H1 (cell line): ENCODE results near the gene ZNF770. TPM values are rescaled to one million over a fixed set of nuclear protein-coding genes. Genes with fewer than 3 reads are reported as not detected.

Experiments used
- CTCF ChIA-PET: fragments of 300-600 bp; sonication (Branson Sonifier 250); formaldehyde crosslinking; loops from one replicate; lab custom pipeline; 2021; ENCODE audit not compliant: partially characterized antibody; lab: Charles Lee
- POLR2A ChIA-PET: fragments of 300-600 bp; sonication (Branson Sonifier 250); formaldehyde crosslinking; loops from one replicate; lab custom pipeline; 2021; ENCODE audit warnings: inconsistent platforms; ENCODE audit not compliant: partially characterized antibody; lab: Charles Lee
- DNase-seq, 2 experiments: peaks; one replicate each; pipeline versions ENCODE4 v3.0.0 to v3.0.0-alpha.2; 2010 to 2022; ENCODE audit warnings: low spot score in 2 of 2, low read depth in 1 of 2, mixed read lengths in 1 of 2
- FAIRE-seq: peaks from 2 replicates; lab custom pipeline; 2011; peaks lifted over from hg19 to GRCh38; lab: Jason Lieb, UNC
- H2AFZ ChIP-seq: 2 replicates; pipeline ENCODE4 v1.8.1; 2012; ENCODE audit warnings: low read length, inconsistent platforms
- H2AK5ac ChIP-seq: 2 replicates; pipeline ENCODE4 v1.6.1; 2013; ENCODE audit warnings: low read depth, low read length
- H2BK120ac ChIP-seq: replicated peaks from 2 replicates; pipeline ENCODE3; 2013; ENCODE audit warnings: low read depth, low read length, inconsistent platforms
- H2BK12ac ChIP-seq: 2 replicates; pipeline ENCODE4 v1.6.1; 2013; ENCODE audit warnings: low read depth, low read length
- H2BK15ac ChIP-seq: 2 replicates; pipeline ENCODE4 v1.6.1; 2013; ENCODE audit warnings: low read length
- H2BK20ac ChIP-seq: 2 replicates; pipeline ENCODE4 v1.6.1; 2013; ENCODE audit warnings: low read length
- H2BK5ac ChIP-seq: 2 replicates; pipeline ENCODE4 v1.6.1; 2013; ENCODE audit warnings: low read depth, low read length
- H3K14ac ChIP-seq: 2 replicates; pipeline ENCODE4 v1.6.1; 2013; ENCODE audit warnings: inconsistent platforms; ENCODE audit not compliant: insufficient read length
- H3K18ac ChIP-seq: 2 replicates; pipeline ENCODE4 v1.6.1; 2013; ENCODE audit warnings: low read length; ENCODE audit errors: extremely low read depth
- H3K23ac ChIP-seq: 2 replicates; pipeline ENCODE4 v1.6.1; 2013; ENCODE audit warnings: inconsistent platforms; ENCODE audit not compliant: insufficient read length
- H3K23me2 ChIP-seq: 2 replicates; pipeline ENCODE4 v1.6.1; 2013; ENCODE audit warnings: low read depth, low read length
- H3K27ac ChIP-seq: 2 replicates; pipeline ENCODE4 v1.6.1; 2011; ENCODE audit warnings: low read depth, low read length, inconsistent platforms
- H3K27me3 ChIP-seq, 4 experiments: replicated peaks in 1 of 4; 1 replicate in 1 of 4; 2 replicates in 3 of 4; pipeline versions ENCODE4 v1.6.1 to v1.8.1; 2011 to 2013; ENCODE audit warnings: low read length in 3 of 4, mild to moderate bottlenecking in 3 of 4, inconsistent platforms in 2 of 4, mixed read lengths in 2 of 4, moderate library complexity in 1 of 4; ENCODE audit not compliant: control insufficient read depth in 3 of 4, insufficient read depth in 3 of 4; ENCODE audit errors: extremely low read depth in 1 of 4
- H3K36me3 ChIP-seq, 4 experiments: 2 replicates each; pipeline versions ENCODE4 v1.6.1 to v1.8.1; 2011 to 2013; ENCODE audit warnings: mild to moderate bottlenecking in 4 of 4, low read length in 3 of 4, moderate library complexity in 2 of 4, control low read depth in 1 of 4, inconsistent platforms in 1 of 4; ENCODE audit not compliant: insufficient read depth in 4 of 4, control insufficient read depth in 2 of 4
- H3K4ac ChIP-seq: replicated peaks from 2 replicates; pipeline ENCODE3; 2013; ENCODE audit warnings: low read length, low read depth, mixed read lengths, inconsistent platforms; ENCODE audit not compliant: insufficient read length
- H3K4me1 ChIP-seq, 4 experiments: replicated peaks in 1 of 4; 1 replicate in 1 of 4; 2 replicates in 3 of 4; pipeline versions ENCODE4 v1.6.1 to v1.8.1; 2011 to 2013; ENCODE audit warnings: low read length in 3 of 4, inconsistent platforms in 2 of 4, mixed read lengths in 1 of 4; ENCODE audit not compliant: insufficient read depth in 4 of 4, control insufficient read depth in 3 of 4
- H3K4me2 ChIP-seq, 2 experiments: 2 replicates each; pipeline versions ENCODE4 v1.6.1 to v1.8.1; 2011 to 2013; ENCODE audit warnings: low read depth in 2 of 2, low read length in 2 of 2, control low read depth in 1 of 2, inconsistent platforms in 1 of 2, mild to moderate bottlenecking in 1 of 2; ENCODE audit not compliant: insufficient read depth in 1 of 2
- H3K4me3 ChIP-seq, 4 experiments: fragments of 200-600, 300-600 bp in 1 of 4; sonication (generic), shearing (Covaris generic), sonication (Bioruptor Twin) in 1 of 4; 2 replicates each; pipeline versions ENCODE4 v1.5.1 to v1.8.1; 2011 to 2016; ENCODE audit warnings: low read length in 4 of 4, low read depth in 3 of 4, control low read depth in 2 of 4, inconsistent platforms in 2 of 4, mild to moderate bottlenecking in 2 of 4, mixed read lengths in 1 of 4, moderate library complexity in 1 of 4; ENCODE audit not compliant: insufficient read depth in 2 of 4; ENCODE audit errors: extremely low read depth in 1 of 4
- H3K56ac ChIP-seq: replicated peaks from 2 replicates; pipeline ENCODE3; 2013; ENCODE audit warnings: low read depth, mild to moderate bottlenecking, mixed read lengths, low read length, inconsistent platforms; ENCODE audit not compliant: insufficient read length
- H3K79me1 ChIP-seq: 2 replicates; pipeline ENCODE4 v1.6.1; 2013; ENCODE audit warnings: low read depth, low read length, control low read depth
- H3K79me2 ChIP-seq, 2 experiments: 2 replicates each; pipeline versions ENCODE4 v1.6.1 to v1.8.1; 2012 to 2013; ENCODE audit warnings: low read length in 2 of 2, mild to moderate bottlenecking in 2 of 2, inconsistent platforms in 1 of 2; ENCODE audit not compliant: insufficient read depth in 2 of 2, control insufficient read depth in 1 of 2
- H3K9ac ChIP-seq, 4 experiments: replicated peaks in 1 of 4; 1 replicate in 1 of 4; 2 replicates in 3 of 4; pipeline versions ENCODE4 v1.6.1 to v1.8.1; 2011 to 2013; ENCODE audit warnings: low read depth in 3 of 4, low read length in 3 of 4, control low read depth in 2 of 4, mild to moderate bottlenecking in 2 of 4, moderate library complexity in 2 of 4, inconsistent platforms in 1 of 4; ENCODE audit errors: extremely low read depth in 1 of 4
- H3K9me3 ChIP-seq, 2 experiments: 2 replicates each; pipeline versions ENCODE4 v1.6.1 to v1.8.1; 2012 to 2013; ENCODE audit warnings: mild to moderate bottlenecking in 2 of 2, moderate library complexity in 2 of 2, control low read depth in 1 of 2, inconsistent platforms in 1 of 2, low read depth in 1 of 2, low read length in 1 of 2, mixed read lengths in 1 of 2; ENCODE audit not compliant: insufficient read depth in 2 of 2
- H4K20me1 ChIP-seq, 2 experiments: replicated peaks in 1 of 2; 2 replicates each; pipeline versions ENCODE3 to v1.8.1; 2011 to 2013; ENCODE audit warnings: inconsistent platforms in 2 of 2, low read length in 2 of 2, mild to moderate bottlenecking in 1 of 2; ENCODE audit not compliant: insufficient read depth in 2 of 2, control insufficient read depth in 1 of 2
- H4K5ac ChIP-seq: 2 replicates; pipeline ENCODE4 v1.6.1; 2013; ENCODE audit warnings: low read length, low read depth, mixed read lengths, inconsistent platforms; ENCODE audit not compliant: insufficient read length
- H4K8ac ChIP-seq: 2 replicates; pipeline ENCODE4 v1.8.0; 2013; ENCODE audit warnings: mild to moderate bottlenecking, moderate library complexity, low read length, inconsistent platforms; ENCODE audit not compliant: insufficient read depth; ENCODE audit errors: extremely low read depth
- H4K91ac ChIP-seq: replicated peaks from 2 replicates; pipeline ENCODE3; 2013; ENCODE audit warnings: low read length, mixed read lengths, inconsistent platforms; ENCODE audit not compliant: insufficient read length
- ATF3 ChIP-seq: IDR thresholded peaks from 2 replicates; pipeline ENCODE4 v1.6.1; 2011; ENCODE audit warnings: low read depth, mild to moderate bottlenecking, low read length; ENCODE audit not compliant: insufficient read depth
- BACH1 ChIP-seq: IDR thresholded peaks from 2 replicates; pipeline ENCODE4 v1.6.1; 2012; ENCODE audit warnings: low read length, improper control_type of control experiment
- BRCA1 ChIP-seq: IDR thresholded peaks from 2 replicates; pipeline ENCODE4 v1.6.1; 2012; ENCODE audit warnings: low read depth, low read length, improper control_type of control experiment
- E2F6 ChIP-seq: IDR thresholded peaks from 2 replicates; pipeline ENCODE4 v1.6.1; 2012; ENCODE audit warnings: inconsistent platforms
- EGR1 ChIP-seq: IDR thresholded peaks from 2 replicates; pipeline ENCODE4 v1.6.1; 2011; ENCODE audit warnings: low read depth, low read length, borderline replicate concordance
- KDM5A ChIP-seq: fragments of 200-600 bp; IDR thresholded peaks from 2 replicates; pipeline ENCODE4 v1.7.1; 2012; ENCODE audit warnings: mild to moderate bottlenecking, low read length, inconsistent platforms, mixed read lengths
- SP1 ChIP-seq: IDR thresholded peaks from 2 replicates; pipeline ENCODE4 v1.6.1; 2011; ENCODE audit warnings: low read depth, low read length
- TEAD4 ChIP-seq: IDR thresholded peaks from 2 replicates; pipeline ENCODE4 v1.6.1; 2012; ENCODE audit warnings: low read depth, low read length, inconsistent platforms, mixed read lengths
- polyA plus RNA-seq, 7 experiments: library from polyadenylated mRNA; depleted of rRNA in 3 of 7; stranded (reverse) in 5 of 7; unstranded in 2 of 7; fragments of >200 nt in 5 of 7; fragments of 200-250 nt in 2 of 7; gene quantifications; 1 replicate in 5 of 7; 2 replicates in 1 of 7; 4 replicates in 1 of 7; pipeline versions ENCODE4 v1.2.1 to v1.2.3, GENCODE V29; 2011 to 2013; ENCODE audit warnings: missing spikeins in 2 of 7, mixed read lengths in 2 of 7
- total RNA-seq: library from RNA; stranded (reverse); fragmentation: NEBNext Ultra II Directional; extraction: Animal tissue kit (Norgen Biotek cat#: 25700); gene quantifications from 2 replicates; pipeline ENCODE4 v1.2.1, GENCODE V29; 2021

The ZNF770 gene
- total and polyA plus RNA-seq, 2 of the 8 experiments (the other 6 are each of a cell fraction or from before 2014, with no cell fraction given): 24.8 to 143 TPM

- Histone ChIP-seq H4K5ac (no peak overlapping the region), H3K9ac (no peak overlapping the region), H3K9me3 (no peaks in the 10 kb centered on the region), H3K56ac (no peak overlapping the region), H2BK5ac (no peak overlapping the region), H4K91ac (no peak overlapping the region), H3K18ac (no peak overlapping the region), H3K27me3 (no peaks in the 10 kb centered on the region; a peak in 1 of 7 replicates), H3K27ac (no peak overlapping the region), H3K36me3 (peaks cover 6 to 57% (median 29%) of the 10 kb centered on the region in 4 experiments), H3K79me2 (no peaks in the 10 kb centered on the region), H4K20me1 (no peaks in the 10 kb centered on the region), H2BK20ac (no peak overlapping the region), H3K4me2 (no peak overlapping the region), H2BK120ac (no peak overlapping the region), H3K14ac (no peak overlapping the region), H2AK5ac (no peak overlapping the region), H2BK12ac (no peak overlapping the region), H3K4me3 (no peak overlapping the region), H3K4ac (no peak overlapping the region), H3K23me2 (no peaks in the 10 kb centered on the region; the same call in 1 of the 2 replicates), H3K23ac (no peak overlapping the region), H4K8ac (no peak overlapping the region), H2AFZ (no peak overlapping the region), H3K79me1 (no peaks in the 10 kb centered on the region), H3K4me1 (no peaks in the 10 kb centered on the region), H2BK15ac (no peak overlapping the region)
- POLR2A ChIA-PET: interaction anchor here (1.3 kb wide), 1 partner anchor 178 kb away, joined by 3 read pairs; no protein-coding TSS in a partner anchor
- no peak for FAIRE-seq
- no peak for DNase-seq
- CTCF ChIA-PET: no interaction called here
- TF ChIP-seq BACH1 (no peak), E2F6 (no peak), KDM5A (no peak), ATF3 (no peak), EGR1 (no peak), BRCA1 (no peak), TEAD4 (no peak), SP1 (no peak)
These were observed 44.4 kb downstream of the ZNF770 start for GRCh38 chr15:34943711-34944110.
